Stimulated activated naive CD4-positive, alpha-beta T cell (primary cell): ENCODE results near the gene RSPH4A.
"Not testable (repeated sequence)": the region's sequence is repeated elsewhere in the genome, so short reads cannot be mapped to it uniquely, and the experiment has no call there.

Experiments
- DNase-seq, 6 experiments: peaks; one replicate each; lab custom pipeline; 2025; lab: John Stamatoyannopoulos, UW

The RSPH4A gene

GRCh38 chr6:116629563-116629981 lies 13.3 kb downstream of the RSPH4A start:
- no peak for DNase-seq

DNA sequence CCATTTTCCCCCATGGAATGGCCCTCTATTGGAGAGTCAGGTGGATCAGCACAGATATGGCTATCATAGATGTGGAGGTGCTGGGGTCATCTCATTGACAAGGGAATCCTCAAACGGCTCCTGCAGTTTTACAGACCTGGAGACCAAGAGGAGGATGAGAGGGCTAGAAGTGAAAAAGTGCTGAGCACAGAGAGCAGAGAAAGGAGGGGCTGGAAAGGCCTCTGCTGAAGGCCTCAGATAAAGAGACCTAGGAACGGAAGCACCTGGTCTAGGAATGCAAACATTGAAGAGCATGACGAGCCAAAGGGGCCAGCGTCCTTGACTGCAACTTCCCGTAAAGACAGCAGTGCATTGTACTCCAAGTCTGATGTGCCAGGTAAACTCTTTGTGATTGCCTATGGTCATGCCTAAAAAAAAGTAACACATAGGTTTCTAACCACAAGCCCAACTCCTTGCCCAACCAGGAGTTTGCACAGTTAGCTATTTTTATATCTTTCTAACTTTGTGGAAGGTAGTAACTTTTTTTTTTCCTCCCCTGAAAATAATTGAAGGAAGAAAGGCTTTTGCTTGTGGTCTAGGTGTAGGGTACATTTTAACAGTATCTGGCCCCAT lies 15.2 kb downstream of the RSPH4A start:
- no peak for DNase-seq

DNA sequence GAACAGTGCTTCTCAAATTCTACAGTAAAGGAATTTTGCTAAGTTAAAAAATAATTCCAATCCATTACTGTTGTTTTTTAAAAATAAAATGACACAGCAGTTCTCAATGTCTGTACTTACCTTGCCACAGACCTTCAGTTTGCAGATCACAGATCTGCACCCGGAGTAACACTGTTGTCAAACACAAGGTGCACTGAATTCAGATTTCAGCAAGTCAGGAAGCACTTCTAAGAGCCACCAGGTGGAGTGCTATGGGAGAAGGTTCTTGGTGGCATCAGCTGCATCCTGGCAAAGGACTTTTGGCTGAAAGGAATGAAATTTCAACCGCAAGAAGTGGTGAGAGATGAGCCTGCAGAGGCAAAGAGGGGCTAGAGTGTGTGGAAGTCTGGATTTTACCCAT lies 17.4 kb downstream of the RSPH4A start:
- no peak for DNase-seq

- DNase-seq = no peak
These were observed 31.9 kb downstream of the RSPH4A start for GRCh38 chr6:116648156-116648555.

- no peak for DNase-seq
These were observed 32.9 kb downstream of the RSPH4A start for GRCh38 chr6:116649129-116649528.

DNA sequence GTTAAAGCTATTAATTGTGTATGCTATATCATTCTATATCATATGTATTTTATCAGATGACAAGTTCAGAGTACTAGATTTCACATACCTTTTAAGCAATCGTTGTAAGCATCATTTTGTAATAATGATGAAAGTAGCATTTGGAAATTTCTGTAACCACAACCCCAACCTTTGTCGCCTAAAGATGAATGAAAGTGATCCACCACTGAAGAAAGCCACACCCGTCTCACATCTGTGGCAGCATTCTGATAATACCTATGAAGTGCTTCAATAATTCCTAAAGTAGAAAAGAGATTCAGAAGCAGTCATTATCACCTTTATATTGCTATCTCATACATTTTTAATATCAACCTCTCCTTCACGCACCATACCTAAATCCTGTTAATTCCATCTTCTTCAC lies 35.6 kb downstream of the RSPH4A start:
- DNase-seq = no peak

DNA sequence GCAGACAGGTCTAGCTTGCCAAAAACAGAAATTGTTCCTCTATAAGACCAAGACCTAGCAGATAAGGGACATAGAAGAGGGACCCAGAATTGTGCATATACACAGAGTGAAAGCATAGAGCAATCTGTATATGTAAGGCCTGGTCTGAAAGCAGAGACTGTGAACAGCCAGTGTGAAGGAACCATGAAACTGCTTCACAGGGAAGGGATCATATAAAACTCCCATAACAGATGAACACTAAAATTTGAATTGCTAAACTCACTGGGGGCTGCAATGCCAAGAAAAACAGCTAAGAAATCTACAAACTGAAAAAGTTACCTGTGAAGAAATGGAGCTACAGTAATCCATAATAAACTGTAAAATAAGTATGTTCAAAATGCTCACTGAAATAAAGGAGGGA lies 45.3 kb downstream of the RSPH4A start:
- DNase-seq = no peak

DNA sequence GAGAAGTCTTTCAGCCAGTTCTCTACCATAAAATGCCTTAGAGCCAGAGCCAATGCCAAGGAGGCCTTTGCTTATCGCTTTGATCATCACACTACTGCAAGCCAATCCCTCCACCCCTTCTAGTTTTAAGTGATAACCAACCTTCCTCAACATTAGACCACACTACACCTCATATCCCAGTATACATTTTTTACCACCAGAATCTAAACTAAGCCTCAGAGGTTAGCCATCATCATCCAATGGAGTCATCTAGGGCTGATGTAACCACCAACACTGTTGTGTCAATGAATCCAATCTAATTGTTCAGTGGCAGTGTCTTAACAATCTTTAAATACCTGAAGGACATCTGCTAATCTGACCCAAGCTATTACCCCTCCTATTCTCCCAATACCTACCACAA lies 45.9 kb downstream of the RSPH4A start:
- DNase-seq = no peak

- no peak for DNase-seq
These were observed 47.0 kb downstream of the RSPH4A start for GRCh38 chr6:116663308-116663707.

GRCh38 chr6:116664169-116664568 lies 47.9 kb downstream of the RSPH4A start:
- DNase-seq = not testable (repeated sequence)

- no peak for DNase-seq
These were observed 49.2 kb downstream of the RSPH4A start for GRCh38 chr6:116665464-116665863.

- DNase-seq = no peak
These were observed 50.6 kb downstream of the RSPH4A start for GRCh38 chr6:116666869-116667268.

DNA sequence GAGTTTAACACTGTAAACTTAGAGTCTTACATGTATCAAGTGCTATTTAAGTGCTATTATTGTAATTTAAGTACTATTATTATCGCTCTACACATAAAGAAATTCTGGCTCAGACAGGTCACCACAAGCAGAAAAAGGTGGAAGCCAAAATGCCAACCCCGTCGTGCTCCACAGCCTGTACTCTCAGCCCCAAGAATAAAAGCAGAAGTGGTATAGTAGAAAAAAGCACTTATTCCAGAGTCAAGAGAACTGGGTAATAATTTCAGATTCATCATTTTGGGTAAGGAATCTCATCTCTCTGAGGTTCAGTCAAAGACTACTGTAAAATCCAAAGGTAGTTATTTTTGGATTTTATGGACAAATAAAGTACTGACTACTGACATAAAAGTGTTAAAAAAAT lies 51.3 kb downstream of the RSPH4A start:
- DNase-seq = no peak

GRCh38 chr6:116672306-116672705 lies 56.0 kb downstream of the RSPH4A start:
- no peak for DNase-seq

- DNase-seq = no peak
These were observed 59.7 kb downstream of the RSPH4A start for GRCh38 chr6:116676021-116676420.

DNA sequence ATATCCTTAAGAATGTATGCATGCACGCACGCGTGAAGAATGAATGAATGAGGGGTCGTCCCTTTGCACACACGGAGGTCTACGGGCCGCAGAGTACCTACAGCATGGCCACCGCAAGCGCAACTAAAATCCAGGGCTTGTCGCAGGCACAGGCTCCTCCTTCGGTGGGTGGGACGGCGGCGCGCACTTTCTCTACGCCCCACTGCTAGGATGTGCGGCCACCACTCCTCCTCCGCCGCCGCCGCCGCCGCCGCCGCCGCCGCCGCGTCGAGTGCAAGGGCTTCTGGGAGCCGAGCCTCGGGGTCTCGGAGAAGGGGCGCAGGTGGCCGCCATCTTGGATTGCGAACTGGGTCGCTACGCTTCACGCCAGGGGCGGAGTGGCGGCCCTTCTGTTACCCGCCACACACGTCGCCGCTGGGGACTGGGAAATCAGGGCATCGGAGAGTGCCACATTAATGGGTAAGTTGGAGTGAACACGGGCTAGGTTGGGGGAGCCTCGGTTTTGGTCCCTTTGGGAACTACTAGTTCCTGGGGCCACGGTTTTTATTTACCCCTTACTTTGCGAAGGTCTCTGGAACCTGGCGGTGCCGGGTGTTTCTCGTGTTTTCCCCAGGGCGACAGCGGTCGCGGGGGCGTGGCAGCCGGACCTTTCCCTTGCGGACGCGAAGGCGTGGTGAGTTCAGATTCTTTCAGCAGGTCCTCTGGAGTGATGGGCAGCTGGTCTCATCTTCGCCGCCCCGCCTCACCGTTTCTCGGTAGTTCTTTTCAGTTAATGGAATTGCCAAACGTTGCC lies 64.8 kb downstream of the RSPH4A start, which contains the start of gene KPNA5:
TSS of gene KPNA5 (plus strand) at position 332 of the 793 bp plus-strand sequence. CDS start at position 456, 124 bp downstream.
- peak; percentile 84 to 89 (median 87) for DNase-seq

- DNase-seq = peak in 4 of 6 experiments; percentile 2 to 23 (median 12)
These were observed 66.0 kb downstream of the RSPH4A start for GRCh38 chr6:116682334-116682712.
